ENCODE data around the gene TBL3. TPM values are rescaled to one million over a fixed set of nuclear protein-coding genes. Genes with fewer than 3 reads are reported as not detected.
A peak's percentile ranks its signal among the peaks of the same experiment; 100 is the strongest.

Gene TBL3
- total RNA-seq, 2 donors from 2014 or later = 22.6 to 24.4 TPM

DNA sequence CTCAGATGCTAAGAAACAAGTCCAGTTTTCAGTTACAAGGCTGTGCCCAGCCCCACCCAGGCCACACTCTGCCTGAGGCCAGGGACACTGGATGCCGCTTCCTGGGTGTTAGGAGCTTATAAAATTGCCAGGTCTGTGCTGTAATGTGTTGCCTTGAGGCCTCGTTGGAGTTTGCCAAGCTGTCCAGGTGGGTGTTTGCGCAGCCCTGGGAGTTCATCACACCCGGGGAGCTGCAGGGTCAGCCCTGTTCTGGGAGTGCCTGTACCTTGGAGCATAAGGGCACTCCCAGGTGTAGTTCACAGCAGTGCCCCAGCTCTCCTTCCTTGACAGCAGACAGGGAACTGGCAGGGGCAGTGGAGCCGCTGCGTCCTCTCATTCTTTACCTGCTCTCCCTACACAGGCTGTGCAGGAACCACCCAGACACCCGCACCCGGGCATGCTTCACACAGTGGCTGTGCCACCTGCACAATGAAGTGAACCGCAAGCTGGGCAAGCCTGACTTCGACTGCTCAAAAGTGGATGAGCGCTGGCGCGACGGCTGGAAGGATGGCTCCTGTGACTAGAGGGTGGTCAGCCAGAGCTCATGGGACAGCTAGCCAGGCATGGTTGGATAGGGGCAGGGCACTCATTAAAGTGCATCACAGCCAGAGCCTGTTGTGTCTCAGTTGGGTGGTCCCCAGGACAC is 13.8 kb downstream of the TBL3 start:
- H3K4me3 Mint-ChIP-seq = peak overlapping the region; percentile 85 to 89
- DNase-seq = no peak
- peaks cover 2 to 4% of the 10 kb centered on the region in 2 donors for H3K36me3 Mint-ChIP-seq (ENCODE audit: insufficient read depth in 2 of 2)
- H3K4me1 Mint-ChIP-seq (ENCODE audit: low read depth) = peaks cover 32% of the 10 kb centered on the region
- H3K9me3 Mint-ChIP-seq = no peaks in the 10 kb centered on the region
- peaks cover 36% of the 10 kb centered on the region for H3K27me3 Mint-ChIP-seq (ENCODE audit: low read depth)
- ATAC-seq (replicated peaks in 1 of 2) = no peak
- no peak overlapping the region for H3K27ac Mint-ChIP-seq

GRCh38 chr16:1987198-1987597 is 15.3 kb downstream of the TBL3 start:
- DNase-seq = no peak
- peaks cover 21% of the 10 kb centered on the region for H3K27me3 Mint-ChIP-seq (ENCODE audit: low read depth)

DNA sequence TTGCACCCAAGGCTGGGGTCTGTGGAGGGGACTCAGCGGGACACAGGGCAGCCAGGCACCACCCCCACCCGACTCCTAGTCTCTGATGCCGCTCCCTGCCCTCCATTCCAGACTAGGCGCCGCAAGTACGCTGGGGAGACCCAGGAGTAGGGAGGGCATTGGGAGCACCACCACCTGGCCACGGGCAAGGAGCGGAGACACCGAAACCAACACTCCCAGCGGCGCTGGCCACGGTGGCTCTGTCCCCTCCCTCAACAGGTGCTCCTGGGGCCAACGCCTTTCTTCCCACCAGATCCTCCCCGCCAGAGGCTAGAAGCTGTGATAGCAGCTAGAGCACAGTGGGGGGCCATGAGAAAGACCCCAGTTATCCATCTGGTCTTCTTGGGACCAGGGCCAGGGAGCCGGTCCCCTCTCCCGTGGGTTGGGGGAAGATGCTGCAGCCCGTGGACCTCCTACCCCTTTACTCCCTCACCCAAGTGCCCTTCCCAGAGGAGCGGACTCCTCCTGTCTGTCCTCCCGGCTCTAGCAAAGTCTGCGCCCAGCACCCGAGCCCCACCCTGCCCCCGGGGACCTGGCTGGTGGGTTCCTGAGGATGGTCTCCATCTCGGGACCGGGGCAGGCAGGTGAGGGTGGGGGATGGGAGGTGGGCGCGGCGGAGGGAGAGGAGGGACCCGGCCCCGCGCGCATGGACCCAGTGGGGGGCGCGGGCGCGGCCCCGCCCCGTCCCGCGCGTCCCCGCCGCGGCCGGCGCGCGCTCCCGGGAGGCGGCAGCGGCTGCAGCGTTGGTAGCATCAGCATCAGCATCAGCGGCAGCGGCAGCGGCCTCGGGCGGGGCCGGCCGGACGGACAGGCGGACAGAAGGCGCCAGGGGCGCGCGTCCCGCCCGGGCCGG is 17.6 kb downstream of the TBL3 start, which contains the start of gene SYNGR3:
TSS of gene SYNGR3 (plus strand) at position 762 of the 892 bp plus-strand sequence. CDS start 133 bp downstream, outside the sequence.
- Mint-ChIP-seq H3K36me3 (ENCODE audit: insufficient read depth in 2 of 2) (peaks cover 4 to 6% of the 10 kb centered on the region in 2 donors), H3K27me3 (ENCODE audit: low read depth) (peaks cover 8% of the 10 kb centered on the region), H3K27ac (peak within 1 kb of the TSS; percentile 81), H3K4me3 (peak within 1 kb of the TSS; percentile 86 to 88), H3K9me3 (no peaks in the 10 kb centered on the region), H3K4me1 (ENCODE audit: low read depth) (peaks cover 32% of the 10 kb centered on the region)
- ATAC-seq (replicated peaks in 1 of 2) = no peak
- DNase-seq = peak; percentile 35 to 55

More at GRCh38 chr16:1987198-1987597, 15.3 kb downstream of the TBL3 start:
- peaks cover 3 to 4% of the 10 kb centered on the region in 2 donors for H3K36me3 Mint-ChIP-seq (ENCODE audit: insufficient read depth in 2 of 2)
- no peak for ATAC-seq (replicated peaks in 1 of 2)
- no peak overlapping the region for H3K27ac Mint-ChIP-seq
- H3K4me1 Mint-ChIP-seq (ENCODE audit: low read depth) = peaks cover 31% of the 10 kb centered on the region
- H3K9me3 Mint-ChIP-seq = no peaks in the 10 kb centered on the region
- no peak overlapping the region for H3K4me3 Mint-ChIP-seq

- Mint-ChIP-seq H3K27me3 (ENCODE audit: low read depth) (peaks cover 8% of the 10 kb centered on the region), H3K27ac (no peak overlapping the region), H3K36me3 (ENCODE audit: insufficient read depth in 2 of 2) (peaks cover 4 to 6% of the 10 kb centered on the region in 2 donors), H3K9me3 (no peaks in the 10 kb centered on the region), H3K4me1 (ENCODE audit: low read depth) (peaks cover 26% of the 10 kb centered on the region), H3K4me3 (peak overlapping the region in 1 of 2 donors; percentile 86)
- DNase-seq (no peak), ATAC-seq (replicated peaks in 1 of 2) (peak in 1 of 2 donors; percentile 1)
These were observed 18.2 kb downstream of the TBL3 start for GRCh38 chr16:1990101-1990350.

DNA sequence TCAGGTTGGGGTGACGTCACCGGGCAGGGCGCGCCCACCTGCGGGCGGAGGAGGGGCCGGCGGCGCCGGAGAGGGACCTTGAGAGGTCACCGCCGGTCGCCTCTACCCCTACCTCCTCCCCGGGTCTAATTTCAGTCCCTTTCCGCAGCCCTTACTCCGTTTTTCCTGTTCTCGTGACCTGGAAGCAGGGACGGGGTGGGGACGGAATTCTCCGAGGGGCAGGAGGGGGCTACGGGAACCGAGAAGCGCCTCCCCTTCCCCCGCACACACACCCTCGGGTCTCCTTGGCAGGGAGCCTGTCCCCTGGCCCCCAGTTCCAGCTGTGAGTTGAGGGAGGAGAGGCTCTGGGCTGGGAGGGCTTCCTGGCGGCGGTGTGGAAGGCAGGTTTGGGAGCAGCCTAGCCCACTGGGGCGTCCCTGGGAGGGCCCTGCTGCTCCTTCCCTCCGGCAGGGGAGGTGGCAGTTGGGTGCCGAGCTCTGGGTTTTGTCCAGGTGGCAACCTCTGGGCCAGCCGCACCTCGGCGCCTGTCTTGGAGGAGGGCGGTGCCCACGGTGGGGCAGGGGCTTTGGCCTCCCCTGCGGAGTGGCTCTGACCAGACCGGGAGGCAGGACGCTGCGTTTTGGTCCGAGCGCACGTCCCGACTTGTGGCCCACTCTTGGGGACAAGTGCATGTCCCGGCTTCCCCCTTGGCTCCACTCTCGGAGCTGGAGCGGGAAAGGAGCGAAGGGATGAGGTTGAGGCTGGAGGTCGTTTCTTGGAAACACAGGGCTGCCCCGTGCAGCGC is 18.7 kb downstream of the TBL3 start:
- no peak overlapping the region for H3K27ac Mint-ChIP-seq
- peak; percentile 8 to 16 for ATAC-seq (replicated peaks in 1 of 2)
- peak; percentile 80 to 83 for DNase-seq

GRCh38 chr16:1991135-1991551 is 19.3 kb downstream of the TBL3 start:
- Mint-ChIP-seq H3K27ac (no peak overlapping the region), H3K36me3 (ENCODE audit: insufficient read depth in 2 of 2) (peaks cover 6% of the 10 kb centered on the region in 2 donors), H3K27me3 (ENCODE audit: low read depth) (peaks cover 8% of the 10 kb centered on the region), H3K4me1 (ENCODE audit: low read depth) (peaks cover 25% of the 10 kb centered on the region), H3K9me3 (no peaks in the 10 kb centered on the region), H3K4me3 (peak overlapping the region; percentile 86 to 88)
- DNase-seq (peak; percentile 57 to 59), ATAC-seq (replicated peaks in 1 of 2) (peak; percentile 39 to 46)

More for the DNA sequence above, 18.7 kb downstream of the TBL3 start:
- Mint-ChIP-seq H3K9me3 (no peaks in the 10 kb centered on the region), H3K4me1 (ENCODE audit: low read depth) (peaks cover 22% of the 10 kb centered on the region), H3K4me3 (peak overlapping the region; percentile 86 to 88), H3K27me3 (ENCODE audit: low read depth) (peaks cover 8% of the 10 kb centered on the region), H3K36me3 (ENCODE audit: insufficient read depth in 2 of 2) (peaks cover 6% of the 10 kb centered on the region in 2 donors)

GRCh38 chr16:1991588-1991947 is 19.7 kb downstream of the TBL3 start:
- H3K27me3 Mint-ChIP-seq (ENCODE audit: low read depth) = peaks cover 8% of the 10 kb centered on the region
- H3K9me3 Mint-ChIP-seq = no peaks in the 10 kb centered on the region
- peak overlapping the region; percentile 86 to 88 for H3K4me3 Mint-ChIP-seq
- ATAC-seq (replicated peaks in 1 of 2) (no peak), DNase-seq (no peak)
- H3K36me3 Mint-ChIP-seq (ENCODE audit: insufficient read depth in 2 of 2) = peaks cover 2 to 6% of the 10 kb centered on the region in 2 donors
- H3K27ac Mint-ChIP-seq = peak overlapping the region; percentile 50
- peaks cover 30% of the 10 kb centered on the region for H3K4me1 Mint-ChIP-seq (ENCODE audit: low read depth)

GRCh38 chr16:1991948-1992703 is 20.3 kb downstream of the TBL3 start:
- H3K27ac Mint-ChIP-seq = no peak overlapping the region

DNA sequence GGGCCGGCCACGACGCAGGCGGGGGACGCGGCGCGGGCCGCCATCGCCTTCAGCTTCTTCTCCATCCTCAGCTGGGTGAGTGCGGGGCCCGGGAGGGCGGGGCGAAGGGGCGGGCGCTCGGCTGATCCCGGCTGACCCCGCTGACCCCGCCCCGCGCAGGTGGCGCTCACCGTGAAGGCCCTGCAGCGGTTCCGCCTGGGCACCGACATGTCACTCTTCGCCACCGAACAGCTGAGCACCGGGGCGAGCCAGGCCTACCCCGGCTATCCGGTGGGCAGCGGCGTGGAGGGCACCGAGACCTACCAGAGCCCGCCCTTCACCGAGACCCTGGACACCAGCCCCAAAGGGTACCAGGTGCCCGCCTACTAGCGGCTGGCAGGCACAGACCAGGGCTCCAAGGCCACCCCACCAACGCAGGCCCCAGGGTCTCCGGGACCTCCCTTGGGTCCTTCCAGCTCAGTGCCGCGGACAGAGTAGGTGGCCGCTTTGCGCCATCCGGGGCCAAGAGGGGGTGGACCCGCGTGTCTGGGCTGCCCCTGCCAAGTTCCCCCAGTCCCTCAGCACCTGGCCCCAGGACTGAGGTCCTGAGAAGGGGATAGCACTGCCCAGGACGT is 21.0 kb downstream of the TBL3 start:
- no peak overlapping the region for H3K4me3 Mint-ChIP-seq
- peaks cover 2 to 6% of the 10 kb centered on the region in 2 donors for H3K36me3 Mint-ChIP-seq (ENCODE audit: insufficient read depth in 2 of 2)
- no peaks in the 10 kb centered on the region for H3K9me3 Mint-ChIP-seq
- DNase-seq = no peak
- ATAC-seq (replicated peaks in 1 of 2) = no peak
- no peak overlapping the region for H3K27ac Mint-ChIP-seq
- H3K4me1 Mint-ChIP-seq (ENCODE audit: low read depth) = peaks cover 33% of the 10 kb centered on the region
- peaks cover 8% of the 10 kb centered on the region for H3K27me3 Mint-ChIP-seq (ENCODE audit: low read depth)

More at GRCh38 chr16:1991948-1992703, 20.3 kb downstream of the TBL3 start:
- Mint-ChIP-seq H3K4me1 (ENCODE audit: low read depth) (peaks cover 33% of the 10 kb centered on the region), H3K4me3 (peak overlapping the region; percentile 86 to 88), H3K9me3 (no peaks in the 10 kb centered on the region), H3K36me3 (ENCODE audit: insufficient read depth in 2 of 2) (peaks cover 2 to 6% of the 10 kb centered on the region in 2 donors), H3K27me3 (ENCODE audit: low read depth) (peaks cover 8% of the 10 kb centered on the region)
- ATAC-seq (replicated peaks in 1 of 2) (peak; percentile 64 to 71), DNase-seq (peak; percentile 97)

DNA sequence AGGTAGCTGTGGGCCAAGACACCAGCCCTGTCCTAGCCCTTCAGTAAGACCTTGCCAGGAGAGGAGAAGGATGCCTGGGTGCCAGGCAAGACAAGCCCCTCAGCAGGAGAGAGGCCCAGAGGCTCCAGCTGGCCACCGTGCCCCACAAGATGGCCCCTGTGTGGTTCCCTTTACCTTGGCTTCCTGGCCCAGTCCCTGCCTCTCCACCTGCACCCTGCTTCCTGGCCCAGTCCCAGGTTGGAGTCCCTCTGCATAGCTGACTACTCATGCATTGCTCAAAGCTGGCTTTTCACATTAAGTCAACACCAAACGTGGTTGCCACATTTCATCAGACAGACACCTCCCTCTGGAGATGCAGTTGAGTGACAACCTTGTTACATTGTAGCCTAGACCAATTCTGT is 21.9 kb downstream of the TBL3 start:
- peaks cover 3% of the 10 kb centered on the region for H3K27me3 Mint-ChIP-seq (ENCODE audit: low read depth)
- H3K9me3 Mint-ChIP-seq = no peaks in the 10 kb centered on the region
- H3K27ac Mint-ChIP-seq = peak overlapping the region; percentile 23
- H3K4me3 Mint-ChIP-seq = peak overlapping the region in 1 of 2 donors; percentile 36
- DNase-seq (peak; percentile 74 to 75), ATAC-seq (replicated peaks in 1 of 2) (peak; percentile 45 to 55)
- H3K36me3 Mint-ChIP-seq (ENCODE audit: insufficient read depth in 2 of 2) = peaks cover 3 to 6% of the 10 kb centered on the region in 2 donors
- peaks cover 33% of the 10 kb centered on the region for H3K4me1 Mint-ChIP-seq (ENCODE audit: low read depth)

- no peak overlapping the region for H3K4me3 Mint-ChIP-seq
- peaks cover 4 to 9% of the 10 kb centered on the region in 2 donors for H3K36me3 Mint-ChIP-seq (ENCODE audit: insufficient read depth in 2 of 2)
- DNase-seq (no peak), ATAC-seq (replicated peaks in 1 of 2) (no peak)
- no peak overlapping the region for H3K27ac Mint-ChIP-seq
- no peaks in the 10 kb centered on the region for H3K27me3 Mint-ChIP-seq (ENCODE audit: low read depth)
- peaks cover 24% of the 10 kb centered on the region for H3K4me1 Mint-ChIP-seq (ENCODE audit: low read depth)
- no peaks in the 10 kb centered on the region for H3K9me3 Mint-ChIP-seq
These were observed 25.9 kb downstream of the TBL3 start for GRCh38 chr16:1997494-1998359.

All from activated T-cell treated with anti-CD3 and anti-CD28 coated beads, Interleukin-2, amount 50 U/mL, for 72 hours (primary cell).